ENCODE data around the gene SCRT2. TPM values are rescaled to one million over a fixed set of nuclear protein-coding genes. Genes with fewer than 3 reads are reported as not detected.
A peak's percentile ranks its signal among the peaks of the same experiment; 100 is the strongest.

SCRT2 gene
- polyA plus RNA-seq, 1 donor from 2014 or later, result 2.5 TPM

- H3F3A ChIP-seq (ENCODE audit: insufficient read depth, low read length, poor library complexity, severe bottlenecking), result no peaks in the 10 kb centered on the region
- no peaks in the 10 kb centered on the region for H3K9me3 ChIP-seq (ENCODE audit: low read length)
- no peaks in the 10 kb centered on the region for H3K36me3 ChIP-seq (ENCODE audit: insufficient read depth, low read length)
- H3K4me3 ChIP-seq (ENCODE audit: low read length), result peak overlapping the region; percentile 98
- TF ChIP-seq, protein P1, sequence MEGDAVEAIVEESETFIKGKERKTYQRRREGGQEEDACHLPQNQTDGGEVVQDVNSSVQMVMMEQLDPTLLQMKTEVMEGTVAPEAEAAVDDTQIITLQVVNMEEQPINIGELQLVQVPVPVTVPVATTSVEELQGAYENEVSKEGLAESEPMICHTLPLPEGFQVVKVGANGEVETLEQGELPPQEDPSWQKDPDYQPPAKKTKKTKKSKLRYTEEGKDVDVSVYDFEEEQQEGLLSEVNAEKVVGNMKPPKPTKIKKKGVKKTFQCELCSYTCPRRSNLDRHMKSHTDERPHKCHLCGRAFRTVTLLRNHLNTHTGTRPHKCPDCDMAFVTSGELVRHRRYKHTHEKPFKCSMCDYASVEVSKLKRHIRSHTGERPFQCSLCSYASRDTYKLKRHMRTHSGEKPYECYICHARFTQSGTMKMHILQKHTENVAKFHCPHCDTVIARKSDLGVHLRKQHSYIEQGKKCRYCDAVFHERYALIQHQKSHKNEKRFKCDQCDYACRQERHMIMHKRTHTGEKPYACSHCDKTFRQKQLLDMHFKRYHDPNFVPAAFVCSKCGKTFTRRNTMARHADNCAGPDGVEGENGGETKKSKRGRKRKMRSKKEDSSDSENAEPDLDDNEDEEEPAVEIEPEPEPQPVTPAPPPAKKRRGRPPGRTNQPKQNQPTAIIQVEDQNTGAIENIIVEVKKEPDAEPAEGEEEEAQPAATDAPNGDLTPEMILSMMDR (IDR thresholded peaks at IDR 0.05; ENCODE audit: poor library complexity, severe bottlenecking), result peak; percentile 70
- TF ChIP-seq RAD21 (conservative IDR thresholded peaks at IDR 0.05) (peak; percentile 27), MXI1 (conservative IDR thresholded peaks at IDR 0.05; ENCODE audit: poor library complexity, severe bottlenecking) (no peak), REST (IDR thresholded peaks at IDR 0.05; ENCODE audit: borderline replicate concordance) (no peak), POLR2AphosphoS5 (IDR thresholded peaks at IDR 0.05) (no peak), EP300 (conservative IDR thresholded peaks at IDR 0.05; ENCODE audit: poor library complexity, severe bottlenecking) (no peak), TAF1 (IDR thresholded peaks at IDR 0.05; ENCODE audit: low read depth) (no peak), EZH2 (IDR thresholded peaks at IDR 0.05; ENCODE audit: borderline replicate concordance, insufficient read depth, low read length, poor library complexity, severe bottlenecking) (no peak), SMC3 (conservative IDR thresholded peaks at IDR 0.05; ENCODE audit: poor library complexity) (peak; percentile 59)
- H3K9me2 ChIP-seq (ENCODE audit: insufficient read depth, low read length), result no peaks in the 10 kb centered on the region
- no peaks in the 10 kb centered on the region for H3K27me3 ChIP-seq (ENCODE audit: insufficient read depth, low read depth, low read length)
- H3K4me2 ChIP-seq (ENCODE audit: low read length), result peak overlapping the region; percentile 96
- H4K20me1 ChIP-seq (ENCODE audit: insufficient read depth), result peaks cover 29% of the 10 kb centered on the region
- peaks cover 74% of the 10 kb centered on the region for H3K79me2 ChIP-seq (replicated peaks; ENCODE audit: insufficient read depth, low read length)
- H2AFZ ChIP-seq (ENCODE audit: low read depth, low read length), result no peak overlapping the region
- peak overlapping the region; percentile 99 for H3K27ac ChIP-seq (ENCODE audit: low read length)
- peak overlapping the region; percentile 99 for H3K9ac ChIP-seq (ENCODE audit: low read length)
Observed at GRCh38 chr20:672963-673602, 2.5 kb downstream of the SCRT2 start.

DNA sequence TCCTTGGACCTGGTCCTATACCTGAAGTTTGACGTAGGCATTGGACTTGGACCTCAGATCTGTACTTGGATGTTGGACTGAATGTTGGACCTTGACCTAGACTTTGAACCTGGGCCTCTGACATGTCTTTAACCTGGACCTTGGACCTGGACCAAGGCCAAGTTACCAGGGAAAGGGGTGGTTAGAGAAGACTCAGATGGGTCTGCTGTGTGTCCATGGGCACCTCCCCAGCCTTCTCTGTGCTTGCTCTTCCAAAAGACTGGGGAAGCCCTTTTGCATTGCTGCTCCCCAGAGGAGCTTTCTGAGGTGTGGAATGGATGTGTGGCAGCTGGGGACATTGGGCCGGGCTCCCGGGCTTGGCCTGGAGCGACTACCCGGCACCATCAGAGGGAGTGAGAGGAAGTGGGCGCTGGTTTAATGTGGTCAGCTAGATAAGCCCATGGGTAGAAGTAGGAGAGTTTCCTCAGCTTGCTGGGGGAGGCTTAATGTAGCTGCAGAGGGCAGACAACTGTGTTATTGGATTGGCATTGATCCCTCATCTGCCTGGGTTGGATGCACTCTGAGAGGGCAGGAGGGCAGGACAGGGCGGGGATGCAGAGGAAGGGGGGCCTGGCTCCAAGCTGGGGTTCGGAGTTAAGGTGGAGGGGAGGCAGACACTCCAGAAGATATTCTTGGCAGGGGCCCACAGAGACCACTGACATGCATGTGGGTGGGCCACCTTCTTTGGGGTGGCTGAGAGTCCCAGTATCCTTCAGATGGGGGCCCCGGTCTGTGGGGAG is 4.2 kb downstream of the SCRT2 start:
- peak overlapping the region; percentile 33 for H3K4me2 ChIP-seq (ENCODE audit: low read length)
- H2AFZ ChIP-seq (ENCODE audit: low read depth, low read length), result no peak overlapping the region
- peaks cover 45% of the 10 kb centered on the region for H4K20me1 ChIP-seq (ENCODE audit: insufficient read depth)
- H3K9me2 ChIP-seq (ENCODE audit: insufficient read depth, low read length), result no peaks in the 10 kb centered on the region
- H3K9ac ChIP-seq (ENCODE audit: low read length), result peak overlapping the region; percentile 54
- peaks cover 2% of the 10 kb centered on the region for H3K27me3 ChIP-seq (ENCODE audit: insufficient read depth, low read depth, low read length)
- H3K36me3 ChIP-seq (ENCODE audit: insufficient read depth, low read length), result peaks cover 5% of the 10 kb centered on the region
- peak overlapping the region; percentile 99 for H3K27ac ChIP-seq (ENCODE audit: low read length)
- H3K79me2 ChIP-seq (replicated peaks; ENCODE audit: insufficient read depth, low read length), result peaks cover 61% of the 10 kb centered on the region
- no peaks in the 10 kb centered on the region for H3F3A ChIP-seq (ENCODE audit: insufficient read depth, low read length, poor library complexity, severe bottlenecking)
- TF ChIP-seq RAD21 (conservative IDR thresholded peaks at IDR 0.05) (no peak), POLR2AphosphoS5 (IDR thresholded peaks at IDR 0.05) (no peak), EZH2 (IDR thresholded peaks at IDR 0.05; ENCODE audit: borderline replicate concordance, insufficient read depth, low read length, poor library complexity, severe bottlenecking) (no peak), REST (IDR thresholded peaks at IDR 0.05; ENCODE audit: borderline replicate concordance) (no peak), EP300 (conservative IDR thresholded peaks at IDR 0.05; ENCODE audit: poor library complexity, severe bottlenecking) (no peak), TAF1 (IDR thresholded peaks at IDR 0.05; ENCODE audit: low read depth) (no peak)
- TF ChIP-seq, protein P1 (IDR thresholded peaks at IDR 0.05; ENCODE audit: poor library complexity, severe bottlenecking), result no peak
- peak overlapping the region; percentile 98 for H3K4me3 ChIP-seq (ENCODE audit: low read length)
- H3K9me3 ChIP-seq (ENCODE audit: low read length), result no peaks in the 10 kb centered on the region
